HG02938 (cell line): ENCODE measurements around the gene RD3L.
A peak's percentile ranks its signal among the peaks of the same experiment; 100 is the strongest.
"Not testable (repeated sequence)": the region's sequence is repeated elsewhere in the genome, so short reads cannot be mapped to it uniquely, and the experiment has no call there.

Experiments
- ATAC-seq: cut with Tn5 transposase; IDR thresholded peaks from one replicate; pipeline ENCODE4 v1.9.1; 2021; ENCODE audit warnings: mild to moderate bottlenecking, moderate library complexity; ENCODE audit not compliant: unreplicated experiment

RD3L gene

DNA sequence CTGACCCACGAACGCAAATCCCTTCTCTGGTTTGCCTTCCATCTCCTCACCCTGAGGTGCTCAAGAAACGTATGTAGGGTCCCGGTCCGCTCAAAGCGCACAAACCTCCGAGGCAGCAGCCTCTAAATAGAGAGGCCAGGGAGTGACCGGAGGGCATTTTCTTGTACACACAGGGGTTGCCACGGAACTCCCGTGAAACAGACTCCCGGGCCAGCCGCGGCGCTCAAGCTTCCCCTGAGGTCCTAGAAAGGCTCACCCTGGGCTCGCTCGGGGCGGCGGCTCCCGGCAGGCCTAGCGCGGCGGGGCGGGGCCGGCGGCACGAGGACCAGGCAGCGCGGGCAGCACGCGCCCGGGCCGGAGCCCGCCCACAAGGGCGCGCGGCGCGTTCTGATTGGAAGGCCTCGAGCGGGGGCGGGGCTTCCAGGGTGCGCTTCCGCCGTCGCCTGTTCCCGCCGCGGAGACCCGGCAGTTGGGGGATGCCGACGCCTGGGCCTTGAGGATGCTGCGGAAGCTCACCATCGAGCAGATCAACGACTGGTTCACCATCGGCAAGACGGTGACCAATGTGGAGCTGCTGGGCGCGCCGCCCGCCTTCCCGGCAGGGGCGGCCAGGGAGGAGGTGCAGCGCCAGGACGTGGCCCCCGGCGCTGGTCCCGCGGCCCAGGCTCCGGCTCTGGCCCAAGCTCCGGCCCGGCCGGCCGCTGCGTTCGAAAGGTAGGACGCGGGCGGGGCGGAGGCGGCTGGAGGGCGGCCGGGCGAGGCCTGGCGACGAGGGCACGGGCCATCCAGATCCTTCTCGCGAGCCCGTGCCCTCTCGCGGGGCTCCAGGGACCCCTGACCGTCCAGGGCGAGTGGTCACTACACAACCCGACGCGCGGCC is 14.1 kb downstream of the RD3L start, which contains the start of gene TDRD9:
TSS of gene TDRD9 (plus strand) at position 446 of the 880 bp plus-strand sequence. CDS start at position 500, 54 bp downstream.
- ATAC-seq = no peak

DNA sequence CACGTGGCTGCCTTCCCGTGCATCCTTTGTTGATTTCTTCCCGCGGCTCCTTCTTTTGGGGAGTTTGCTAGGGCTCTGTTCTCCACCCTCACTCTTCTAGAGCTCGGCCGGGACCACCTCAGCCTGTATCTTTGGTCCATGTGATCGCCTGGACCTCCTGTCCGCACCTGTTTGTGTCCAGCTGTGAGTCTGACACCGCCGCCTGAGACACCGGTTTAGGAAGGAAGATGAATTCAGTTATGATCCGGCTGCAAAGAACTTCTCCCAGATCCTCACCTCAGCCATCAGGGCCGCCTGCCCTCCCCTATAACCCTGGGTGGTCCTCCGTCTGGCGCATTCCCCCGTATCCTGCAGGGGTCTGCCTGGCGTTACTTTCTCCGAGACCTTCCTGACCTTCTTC is 14.8 kb downstream of the RD3L start:
- ATAC-seq = no peak

DNA sequence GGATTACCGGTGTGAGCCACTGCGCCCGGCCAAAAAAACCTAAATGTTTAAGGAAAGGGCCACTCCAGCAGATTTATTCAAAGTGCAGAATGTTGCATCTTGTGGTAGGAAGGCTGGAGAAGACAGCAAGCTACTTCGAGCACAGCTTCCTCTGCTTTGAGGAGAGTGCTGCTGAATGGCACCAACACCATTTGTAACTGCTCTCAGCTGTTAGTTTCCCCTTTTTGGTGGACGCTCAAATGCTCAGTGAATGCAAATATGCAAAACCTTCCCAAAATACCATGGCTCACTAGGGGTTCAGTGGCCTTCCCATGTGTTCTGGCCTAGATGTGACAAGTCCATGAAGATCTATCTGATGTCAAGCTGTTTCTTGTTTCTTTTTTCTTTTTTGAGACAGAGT is 17.0 kb downstream of the RD3L start:
- no peak for ATAC-seq

- ATAC-seq = no peak
These were observed 18.5 kb downstream of the RD3L start for GRCh38 chr14:103923863-103924262.

DNA sequence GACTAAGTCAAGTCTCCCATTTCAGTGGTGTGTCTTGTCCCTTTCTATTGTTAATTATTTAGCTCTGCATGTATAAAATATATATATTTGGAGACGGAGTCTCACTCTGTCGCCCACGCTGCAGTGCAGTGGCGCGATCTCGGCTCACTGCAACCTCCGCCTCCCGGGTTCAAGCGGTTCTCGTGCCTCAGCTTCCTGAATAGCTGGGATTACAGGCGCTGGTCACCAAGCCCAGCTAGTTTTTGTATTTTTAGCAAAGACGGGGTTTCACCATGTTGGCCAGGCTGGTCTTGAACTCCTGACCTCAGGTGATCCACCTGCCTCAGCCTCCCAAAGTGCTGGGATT is 20.5 kb downstream of the RD3L start:
- not testable (repeated sequence) for ATAC-seq

DNA sequence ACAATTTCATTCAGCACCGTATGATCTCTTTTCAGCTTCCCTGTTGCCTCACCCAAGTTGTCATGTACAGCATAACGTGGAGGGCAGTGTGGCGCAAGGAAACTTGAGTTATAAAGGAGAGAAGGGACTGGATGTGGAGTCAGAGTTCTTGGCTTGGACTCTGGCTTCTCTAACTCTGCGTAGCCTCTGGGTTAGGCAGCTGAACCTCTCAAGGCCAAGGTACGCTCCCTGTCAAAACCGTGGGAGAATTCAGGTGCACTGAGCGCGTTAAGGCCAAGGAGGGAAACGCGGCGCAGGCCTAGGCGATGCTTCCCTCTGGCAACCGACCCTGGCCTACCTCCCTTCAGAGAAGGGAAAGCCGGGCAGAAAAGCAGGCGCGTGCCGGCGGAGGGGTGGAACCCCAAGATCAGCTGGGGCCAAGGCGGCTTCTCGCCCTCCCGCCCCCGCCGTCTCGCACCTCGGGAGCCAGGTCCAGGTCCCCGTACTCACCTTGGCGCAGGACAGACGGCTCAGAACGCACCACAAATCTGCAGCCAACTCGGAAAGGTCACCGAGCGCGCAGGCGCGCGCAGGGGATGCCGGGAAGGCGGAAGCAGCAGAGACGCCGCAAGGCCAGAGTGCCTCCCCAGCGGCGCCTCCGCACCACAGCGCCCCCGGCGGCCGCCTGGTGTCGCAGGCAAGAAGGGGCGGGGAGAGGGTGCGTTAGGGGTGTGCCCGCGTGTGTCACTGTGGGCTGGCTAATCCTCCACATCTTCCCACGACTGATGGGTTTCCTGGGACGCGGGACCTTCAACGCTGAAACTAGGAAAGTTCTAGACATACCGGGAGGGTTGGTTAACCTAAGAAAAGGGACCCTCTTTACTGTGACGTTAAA is 21.1 kb downstream of the RD3L start:
- ATAC-seq = peak; percentile 86

- no peak for ATAC-seq
These were observed 25.6 kb downstream of the RD3L start for GRCh38 chr14:103916636-103917262.

DNA sequence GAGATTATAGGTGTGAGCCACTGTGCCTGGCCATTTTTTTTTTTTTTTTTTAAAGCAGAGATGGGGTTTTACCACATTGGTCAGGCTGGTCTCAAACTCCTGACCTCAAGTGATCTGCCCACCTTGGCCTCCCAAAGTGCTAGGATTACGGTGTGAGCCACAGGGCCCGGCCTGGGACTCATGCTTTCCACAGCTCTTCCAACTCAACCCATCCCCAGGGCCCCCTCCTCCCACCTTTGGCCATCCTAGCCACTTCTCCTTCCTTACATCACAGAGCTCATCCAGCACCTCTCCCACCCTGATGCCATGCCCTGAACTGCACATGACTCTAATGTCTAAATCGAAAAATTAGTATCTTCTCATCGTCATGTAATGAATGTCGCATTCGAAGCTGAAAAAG is 26.7 kb downstream of the RD3L start:
- no peak for ATAC-seq

GRCh38 chr14:103910984-103911383 is 31.3 kb downstream of the RD3L start:
- no peak for ATAC-seq

GRCh38 chr14:103910262-103910935 is 31.9 kb downstream of the RD3L start:
- no peak for ATAC-seq

DNA sequence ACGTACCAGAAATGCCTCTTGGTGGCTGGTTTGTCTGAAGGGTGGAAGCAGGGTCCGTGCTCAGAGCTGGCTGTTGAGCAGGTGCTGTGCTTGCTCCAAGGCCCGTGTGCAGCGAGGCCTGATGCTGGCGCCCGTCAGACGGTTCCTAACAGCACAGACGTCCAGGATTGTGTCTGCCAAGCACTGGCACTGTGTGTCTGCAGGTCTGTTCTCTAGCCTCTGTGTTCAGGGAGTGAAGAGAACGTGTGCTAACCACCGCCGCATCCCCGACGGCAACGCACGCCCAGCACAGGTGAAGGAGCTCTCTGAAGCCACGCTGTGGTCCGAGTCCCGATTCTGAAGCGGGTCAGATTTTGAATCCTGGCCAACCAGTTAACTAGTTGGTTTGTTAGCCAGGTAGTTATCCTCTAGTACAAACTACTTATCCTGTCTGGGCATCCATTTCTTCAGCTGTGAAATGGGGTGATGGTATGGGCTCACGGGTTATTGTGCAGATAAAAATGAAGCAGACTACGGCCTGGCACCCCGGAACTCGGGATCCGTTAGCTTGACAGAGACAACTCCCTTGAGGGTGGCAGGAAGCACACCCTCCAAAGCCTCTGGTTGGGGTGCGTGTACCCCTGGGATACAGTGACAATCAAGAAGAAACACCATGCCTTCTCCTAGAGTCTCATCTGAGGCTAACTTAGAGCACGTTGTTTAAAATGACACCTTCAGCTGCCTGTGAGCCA is 32.6 kb downstream of the RD3L start:
- no peak for ATAC-seq

GRCh38 chr14:103908580-103908979 is 33.7 kb downstream of the RD3L start:
- no peak for ATAC-seq

DNA sequence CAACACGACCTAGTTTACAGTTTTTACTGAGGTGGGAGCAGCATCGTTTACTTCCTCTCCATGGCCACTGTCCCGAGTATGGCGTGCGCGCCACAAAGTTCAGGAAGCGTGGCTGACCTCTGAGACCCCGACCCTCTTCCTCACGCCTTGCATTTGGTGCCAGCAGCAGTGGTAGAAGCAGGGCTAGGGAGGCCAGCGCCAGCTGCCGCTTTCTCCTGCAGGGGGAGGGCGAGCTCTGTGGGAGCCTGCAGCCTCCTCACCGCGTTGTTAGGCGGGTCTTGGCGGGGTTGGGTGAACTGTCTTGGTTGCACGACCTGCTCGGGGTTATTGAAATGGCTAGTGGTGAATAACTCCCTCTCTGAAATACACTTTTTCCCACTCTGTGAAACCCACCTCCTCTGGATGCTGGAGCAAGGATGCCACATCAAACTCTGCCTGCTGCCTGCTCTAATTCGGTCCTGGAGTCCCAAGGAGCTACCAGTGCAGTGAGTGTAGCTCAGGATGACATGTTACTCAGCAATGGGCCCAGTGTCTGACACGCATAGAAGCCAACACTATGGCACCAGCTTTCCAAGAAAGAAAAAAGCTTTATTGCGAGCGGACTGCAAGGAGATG is 36.4 kb downstream of the RD3L start:
- no peak for ATAC-seq

- no peak for ATAC-seq
These were observed 37.7 kb downstream of the RD3L start for GRCh38 chr14:103904493-103905107.

DNA sequence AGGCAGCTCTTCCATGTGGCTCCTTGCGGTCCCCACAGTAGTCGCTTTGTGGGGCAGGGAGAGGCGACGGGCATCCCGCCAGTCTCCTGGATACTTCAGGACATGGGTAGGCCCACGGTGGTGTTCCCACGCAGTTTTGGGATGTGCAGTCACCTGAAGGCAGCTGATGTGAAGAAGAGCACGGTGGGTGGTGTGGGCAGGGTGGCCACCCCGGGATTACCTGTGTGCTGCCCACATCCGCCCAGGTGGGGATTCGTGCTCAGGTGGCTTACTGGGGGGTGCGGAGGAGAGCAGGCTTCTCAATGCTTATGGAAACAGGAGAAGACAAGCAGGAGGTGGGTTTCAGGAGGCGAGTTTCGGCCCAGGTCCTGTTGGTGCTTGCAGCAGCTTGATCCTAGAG is 42.5 kb downstream of the RD3L start:
- no peak for ATAC-seq

GRCh38 chr14:103899316-103899715 is 43.0 kb downstream of the RD3L start:
- no peak for ATAC-seq

DNA sequence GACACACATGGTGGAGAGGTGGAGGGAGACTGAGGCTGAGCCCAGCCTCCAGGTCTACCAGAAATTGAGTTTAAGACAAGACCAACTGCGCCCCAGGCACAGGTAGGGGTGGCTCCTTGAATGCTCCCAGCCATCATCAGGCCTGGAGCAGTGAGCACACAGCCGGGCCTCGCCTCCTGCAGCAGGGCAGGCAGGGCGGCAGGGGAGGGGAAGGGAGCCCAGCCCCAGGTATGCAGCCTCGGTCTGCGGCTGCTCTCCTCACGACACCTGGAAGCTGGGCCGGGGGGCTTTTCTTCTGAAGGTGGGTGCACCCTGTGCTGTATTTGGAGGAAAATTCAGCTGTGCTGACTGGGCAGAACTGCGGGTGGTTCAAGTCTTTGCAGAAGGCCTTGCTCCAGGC is 43.6 kb downstream of the RD3L start:
- no peak for ATAC-seq

DNA sequence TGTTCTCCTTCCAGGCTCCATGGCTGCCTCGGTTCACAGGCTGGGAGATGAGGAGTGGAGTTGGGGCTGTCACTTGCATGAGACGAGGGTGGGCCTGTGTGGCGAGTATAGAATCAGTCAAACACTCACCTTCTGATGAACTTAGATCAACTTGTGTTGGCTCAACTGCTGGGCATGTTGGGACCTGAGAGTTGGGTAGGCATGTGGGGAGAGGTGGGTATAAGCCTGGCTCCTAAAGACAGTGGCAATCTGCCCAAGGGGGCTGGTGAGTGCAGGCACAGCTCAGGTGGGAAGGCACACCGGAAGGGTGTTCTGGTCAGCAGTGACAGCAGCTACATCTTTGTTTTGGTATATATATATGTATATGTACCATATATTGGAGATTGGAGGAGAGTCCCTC is 44.1 kb downstream of the RD3L start:
- ATAC-seq = no peak
